Erythroblast (primary cell): ENCODE results near the gene ZNF423.

Experiments used
- GATA1 ChIP-seq: IDR thresholded peaks from 2 replicates; pipeline ENCODE4 v1.6.1; 2011; ENCODE audit warnings: low read depth, mild to moderate bottlenecking, control low read depth, low read length, moderate library complexity
- POLR2A ChIP-seq: IDR thresholded peaks from 2 replicates; pipeline ENCODE4 v1.6.1; 2011; ENCODE audit warnings: mild to moderate bottlenecking, low read length

GRCh38 chr16:49664221-49665215 lies 191.4 kb downstream of the ZNF423 start:
- TF ChIP-seq POLR2A (no peak), GATA1 (no peak)
